H1 (cell line): ENCODE measurements around the gene SH3BP5. TPM values are rescaled to one million over a fixed set of nuclear protein-coding genes. Genes with fewer than 3 reads are reported as not detected.

Source experiments
- CTCF ChIA-PET: fragments of 300-600 bp; sonication (Branson Sonifier 250); formaldehyde crosslinking; loops from one replicate; lab custom pipeline; 2021; ENCODE audit not compliant: partially characterized antibody; lab: Charles Lee
- POLR2A ChIA-PET: fragments of 300-600 bp; sonication (Branson Sonifier 250); formaldehyde crosslinking; loops from one replicate; lab custom pipeline; 2021; ENCODE audit warnings: inconsistent platforms; ENCODE audit not compliant: partially characterized antibody; lab: Charles Lee
- DNase-seq, 2 experiments: peaks; one replicate each; pipeline versions ENCODE4 v3.0.0 to v3.0.0-alpha.2; 2010 to 2022; ENCODE audit warnings: low spot score in 2 of 2, low read depth in 1 of 2, mixed read lengths in 1 of 2
- FAIRE-seq: peaks from 2 replicates; lab custom pipeline; 2011; peaks lifted over from hg19 to GRCh38; lab: Jason Lieb, UNC
- H2AFZ ChIP-seq: 2 replicates; pipeline ENCODE4 v1.8.1; 2012; ENCODE audit warnings: low read length, inconsistent platforms
- H2AK5ac ChIP-seq: 2 replicates; pipeline ENCODE4 v1.6.1; 2013; ENCODE audit warnings: low read depth, low read length
- H2BK120ac ChIP-seq: replicated peaks from 2 replicates; pipeline ENCODE3; 2013; ENCODE audit warnings: low read depth, low read length, inconsistent platforms
- H2BK12ac ChIP-seq: 2 replicates; pipeline ENCODE4 v1.6.1; 2013; ENCODE audit warnings: low read depth, low read length
- H2BK15ac ChIP-seq: 2 replicates; pipeline ENCODE4 v1.6.1; 2013; ENCODE audit warnings: low read length
- H2BK20ac ChIP-seq: 2 replicates; pipeline ENCODE4 v1.6.1; 2013; ENCODE audit warnings: low read length
- H2BK5ac ChIP-seq: 2 replicates; pipeline ENCODE4 v1.6.1; 2013; ENCODE audit warnings: low read depth, low read length
- H3K14ac ChIP-seq: 2 replicates; pipeline ENCODE4 v1.6.1; 2013; ENCODE audit warnings: inconsistent platforms; ENCODE audit not compliant: insufficient read length
- H3K18ac ChIP-seq: 2 replicates; pipeline ENCODE4 v1.6.1; 2013; ENCODE audit warnings: low read length; ENCODE audit errors: extremely low read depth
- H3K23ac ChIP-seq: 2 replicates; pipeline ENCODE4 v1.6.1; 2013; ENCODE audit warnings: inconsistent platforms; ENCODE audit not compliant: insufficient read length
- H3K23me2 ChIP-seq: 2 replicates; pipeline ENCODE4 v1.6.1; 2013; ENCODE audit warnings: low read depth, low read length
- H3K27ac ChIP-seq: 2 replicates; pipeline ENCODE4 v1.6.1; 2011; ENCODE audit warnings: low read depth, low read length, inconsistent platforms
- H3K27me3 ChIP-seq, 4 experiments: replicated peaks in 1 of 4; 1 replicate in 1 of 4; 2 replicates in 3 of 4; pipeline versions ENCODE4 v1.6.1 to v1.8.1; 2011 to 2013; ENCODE audit warnings: low read length in 3 of 4, mild to moderate bottlenecking in 3 of 4, inconsistent platforms in 2 of 4, mixed read lengths in 2 of 4, moderate library complexity in 1 of 4; ENCODE audit not compliant: control insufficient read depth in 3 of 4, insufficient read depth in 3 of 4; ENCODE audit errors: extremely low read depth in 1 of 4
- H3K36me3 ChIP-seq, 4 experiments: 2 replicates each; pipeline versions ENCODE4 v1.6.1 to v1.8.1; 2011 to 2013; ENCODE audit warnings: mild to moderate bottlenecking in 4 of 4, low read length in 3 of 4, moderate library complexity in 2 of 4, control low read depth in 1 of 4, inconsistent platforms in 1 of 4; ENCODE audit not compliant: insufficient read depth in 4 of 4, control insufficient read depth in 2 of 4
- H3K4ac ChIP-seq: replicated peaks from 2 replicates; pipeline ENCODE3; 2013; ENCODE audit warnings: low read length, low read depth, mixed read lengths, inconsistent platforms; ENCODE audit not compliant: insufficient read length
- H3K4me1 ChIP-seq, 4 experiments: replicated peaks in 1 of 4; 1 replicate in 1 of 4; 2 replicates in 3 of 4; pipeline versions ENCODE4 v1.6.1 to v1.8.1; 2011 to 2013; ENCODE audit warnings: low read length in 3 of 4, inconsistent platforms in 2 of 4, mixed read lengths in 1 of 4; ENCODE audit not compliant: insufficient read depth in 4 of 4, control insufficient read depth in 3 of 4
- H3K4me2 ChIP-seq, 2 experiments: 2 replicates each; pipeline versions ENCODE4 v1.6.1 to v1.8.1; 2011 to 2013; ENCODE audit warnings: low read depth in 2 of 2, low read length in 2 of 2, control low read depth in 1 of 2, inconsistent platforms in 1 of 2, mild to moderate bottlenecking in 1 of 2; ENCODE audit not compliant: insufficient read depth in 1 of 2
- H3K4me3 ChIP-seq, 4 experiments: fragments of 200-600, 300-600 bp in 1 of 4; sonication (generic), shearing (Covaris generic), sonication (Bioruptor Twin) in 1 of 4; 2 replicates each; pipeline versions ENCODE4 v1.5.1 to v1.8.1; 2011 to 2016; ENCODE audit warnings: low read length in 4 of 4, low read depth in 3 of 4, control low read depth in 2 of 4, inconsistent platforms in 2 of 4, mild to moderate bottlenecking in 2 of 4, mixed read lengths in 1 of 4, moderate library complexity in 1 of 4; ENCODE audit not compliant: insufficient read depth in 2 of 4; ENCODE audit errors: extremely low read depth in 1 of 4
- H3K56ac ChIP-seq: replicated peaks from 2 replicates; pipeline ENCODE3; 2013; ENCODE audit warnings: low read depth, mild to moderate bottlenecking, mixed read lengths, low read length, inconsistent platforms; ENCODE audit not compliant: insufficient read length
- H3K79me1 ChIP-seq: 2 replicates; pipeline ENCODE4 v1.6.1; 2013; ENCODE audit warnings: low read depth, low read length, control low read depth
- H3K79me2 ChIP-seq, 2 experiments: 2 replicates each; pipeline versions ENCODE4 v1.6.1 to v1.8.1; 2012 to 2013; ENCODE audit warnings: low read length in 2 of 2, mild to moderate bottlenecking in 2 of 2, inconsistent platforms in 1 of 2; ENCODE audit not compliant: insufficient read depth in 2 of 2, control insufficient read depth in 1 of 2
- H3K9ac ChIP-seq, 4 experiments: replicated peaks in 1 of 4; 1 replicate in 1 of 4; 2 replicates in 3 of 4; pipeline versions ENCODE4 v1.6.1 to v1.8.1; 2011 to 2013; ENCODE audit warnings: low read depth in 3 of 4, low read length in 3 of 4, control low read depth in 2 of 4, mild to moderate bottlenecking in 2 of 4, moderate library complexity in 2 of 4, inconsistent platforms in 1 of 4; ENCODE audit errors: extremely low read depth in 1 of 4
- H3K9me3 ChIP-seq, 2 experiments: 2 replicates each; pipeline versions ENCODE4 v1.6.1 to v1.8.1; 2012 to 2013; ENCODE audit warnings: mild to moderate bottlenecking in 2 of 2, moderate library complexity in 2 of 2, control low read depth in 1 of 2, inconsistent platforms in 1 of 2, low read depth in 1 of 2, low read length in 1 of 2, mixed read lengths in 1 of 2; ENCODE audit not compliant: insufficient read depth in 2 of 2
- H4K20me1 ChIP-seq, 2 experiments: replicated peaks in 1 of 2; 2 replicates each; pipeline versions ENCODE3 to v1.8.1; 2011 to 2013; ENCODE audit warnings: inconsistent platforms in 2 of 2, low read length in 2 of 2, mild to moderate bottlenecking in 1 of 2; ENCODE audit not compliant: insufficient read depth in 2 of 2, control insufficient read depth in 1 of 2
- H4K5ac ChIP-seq: 2 replicates; pipeline ENCODE4 v1.6.1; 2013; ENCODE audit warnings: low read length, low read depth, mixed read lengths, inconsistent platforms; ENCODE audit not compliant: insufficient read length
- H4K8ac ChIP-seq: 2 replicates; pipeline ENCODE4 v1.8.0; 2013; ENCODE audit warnings: mild to moderate bottlenecking, moderate library complexity, low read length, inconsistent platforms; ENCODE audit not compliant: insufficient read depth; ENCODE audit errors: extremely low read depth
- H4K91ac ChIP-seq: replicated peaks from 2 replicates; pipeline ENCODE3; 2013; ENCODE audit warnings: low read length, mixed read lengths, inconsistent platforms; ENCODE audit not compliant: insufficient read length
- ASH2L ChIP-seq: fragments of 200-600, 300-600 bp; sonication (generic); IDR thresholded peaks from one replicate; pipeline ENCODE4 v1.7.1; 2017; ENCODE audit warnings: low read length
- CEBPB ChIP-seq: IDR thresholded peaks from 2 replicates; pipeline ENCODE4 v1.6.1; 2012; ENCODE audit warnings: low read depth, low read length
- KDM5A ChIP-seq: fragments of 200-600 bp; IDR thresholded peaks from 2 replicates; pipeline ENCODE4 v1.7.1; 2012; ENCODE audit warnings: mild to moderate bottlenecking, low read length, inconsistent platforms, mixed read lengths
- NRF1 ChIP-seq: IDR thresholded peaks from 2 replicates; pipeline ENCODE4 v1.6.1; 2011; ENCODE audit warnings: mild to moderate bottlenecking, low read depth, low read length, improper control_type of control experiment
- PHF8 ChIP-seq: fragments of 200-600 bp; sonication (generic); conservative IDR thresholded peaks from 2 replicates; pipeline ENCODE4 v1.7.1; 2012; ENCODE audit warnings: low read depth, mild to moderate bottlenecking, inconsistent platforms, low read length, moderate library complexity
- POLR2AphosphoS5 ChIP-seq: IDR thresholded peaks from 2 replicates; pipeline ENCODE4 v1.6.1; 2011; ENCODE audit warnings: low read depth, low read length
- SIRT6 ChIP-seq: IDR thresholded peaks from one replicate; pipeline ENCODE4 v1.7.1; 2012; ENCODE audit warnings: low read length, inconsistent platforms
- SP2 ChIP-seq: IDR thresholded peaks from 2 replicates; pipeline ENCODE4 v1.6.1; 2012; ENCODE audit warnings: mild to moderate bottlenecking, low read length, inconsistent platforms
- TEAD4 ChIP-seq: IDR thresholded peaks from 2 replicates; pipeline ENCODE4 v1.6.1; 2012; ENCODE audit warnings: low read depth, low read length, inconsistent platforms, mixed read lengths
- WGBS, 2 experiments: shearing (Covaris generic) in 1 of 2; methylation state at CpG; one replicate each; pipeline versions ENCODE4 v1.1.6 to v1.1.7; 2013 to 2015; ENCODE audit warnings: low lambda C conversion rate in 2 of 2, mixed read lengths in 2 of 2, inconsistent platforms in 1 of 2, low coverage in 1 of 2, missing lambda C conversion rate in 1 of 2; ENCODE audit not compliant: insufficient replicate concordance in 2 of 2, insufficient coverage in 1 of 2, insufficient read length in 1 of 2; ENCODE audit errors: extremely low coverage in 1 of 2, missing lambda C conversion rate in 1 of 2; 5-methylcytosine and 5-hydroxymethylcytosine counted together
- polyA plus RNA-seq, 7 experiments: library from polyadenylated mRNA; depleted of rRNA in 3 of 7; stranded (reverse) in 5 of 7; unstranded in 2 of 7; fragments of >200 nt in 5 of 7; fragments of 200-250 nt in 2 of 7; gene quantifications; 1 replicate in 5 of 7; 2 replicates in 1 of 7; 4 replicates in 1 of 7; pipeline versions ENCODE4 v1.2.1 to v1.2.3, GENCODE V29; 2011 to 2013; ENCODE audit warnings: missing spikeins in 2 of 7, mixed read lengths in 2 of 7
- total RNA-seq: library from RNA; stranded (reverse); fragmentation: NEBNext Ultra II Directional; extraction: Animal tissue kit (Norgen Biotek cat#: 25700); gene quantifications from 2 replicates; pipeline ENCODE4 v1.2.1, GENCODE V29; 2021

Gene SH3BP5
- total and polyA plus RNA-seq, 2 of the 8 experiments (the other 6 are each of a cell fraction or from before 2014, with no cell fraction given) = 7.1 to 9.7 TPM

- CTCF ChIA-PET = interaction anchor here (0.7 to 15.5 kb wide), 9 partner anchors 11 to 135 kb away, joined by 3 to 227 read pairs (median 40); partner anchors contain the start of genes CAPN7 and SH3BP5
- H2BK120ac ChIP-seq = no peak overlapping the region
- no peak overlapping the region for H3K27ac ChIP-seq
- no peak overlapping the region for H2BK15ac ChIP-seq
- peaks cover 0 to 3% of the 10 kb centered on the region in 2 experiments for H4K20me1 ChIP-seq
- H3K23me2 ChIP-seq = no peaks in the 10 kb centered on the region
- no peak overlapping the region for H4K8ac ChIP-seq
- no peak overlapping the region for H3K14ac ChIP-seq
- no peaks in the 10 kb centered on the region; a peak in 1 of 7 replicates for H3K4me1 ChIP-seq
- no peak overlapping the region for H3K18ac ChIP-seq
- H3K4me2 ChIP-seq = no peak overlapping the region
- no peaks in the 10 kb centered on the region for H3K79me2 ChIP-seq
- H2BK5ac ChIP-seq = no peak overlapping the region
- no peak for DNase-seq
- TF ChIP-seq SIRT6 = no peak
- TF ChIP-seq POLR2AphosphoS5 = no peak
- no peak for TF ChIP-seq CEBPB
- no peak for TF ChIP-seq PHF8
- TF ChIP-seq TEAD4 = no peak
- no peak for TF ChIP-seq KDM5A
- TF ChIP-seq NRF1 = no peak
- no peak for TF ChIP-seq SP2
- no peak for TF ChIP-seq ASH2L
- TF ChIP-seq, all 59 proteins: peak for 0
- no peak overlapping the region for H2AFZ ChIP-seq
- no peak overlapping the region for H3K4ac ChIP-seq
- H2AK5ac ChIP-seq = no peak overlapping the region
- no peaks in the 10 kb centered on the region; the same call in 1 of the 2 replicates for H3K79me1 ChIP-seq
- H3K9ac ChIP-seq = no peak overlapping the region
- POLR2A ChIA-PET = no interaction called here
- no peaks in the 10 kb centered on the region for H3K9me3 ChIP-seq
- no peak overlapping the region for H3K56ac ChIP-seq
- WGBS, 2 experiments = 88% methylated on average over 4 of the region's 4 CpGs; no CpG with 5 or more reads in 1 of the 2 experiments
- H3K23ac ChIP-seq = no peak overlapping the region
- no peak overlapping the region for H2BK20ac ChIP-seq
- H2BK12ac ChIP-seq = no peak overlapping the region
- no peaks in the 10 kb centered on the region for H3K27me3 ChIP-seq
- FAIRE-seq = no peak
- H3K4me3 ChIP-seq = no peak overlapping the region
- no peak overlapping the region for H4K91ac ChIP-seq
- H3K36me3 ChIP-seq = no peaks in the 10 kb centered on the region
- no peak overlapping the region for H4K5ac ChIP-seq
Observed at GRCh38 chr3:15271030-15271429, 61.4 kb downstream of the SH3BP5 start.
